Osteocyte (in vitro differentiated cells): ENCODE measurements around the gene GCAT. TPM values are rescaled to one million over a fixed set of nuclear protein-coding genes. Genes with fewer than 3 reads are reported as not detected.

Experiments used
- DNase-seq: peaks from one replicate; pipeline ENCODE4 v3.0.0; 2021; ENCODE audit warnings: mixed read lengths; ENCODE audit not compliant: unreplicated experiment; ENCODE audit errors: extremely low spot score
- H3K27ac Mint-ChIP-seq: one replicate; pipeline ENCODE4 v1.8.0; 2021; ENCODE audit warnings: mild to moderate bottlenecking, mixed read lengths; ENCODE audit not compliant: unreplicated experiment
- H3K27me3 Mint-ChIP-seq: one replicate; pipeline ENCODE4 v1.8.0; 2021; ENCODE audit warnings: mixed read lengths; ENCODE audit not compliant: unreplicated experiment
- H3K36me3 Mint-ChIP-seq: one replicate; pipeline ENCODE4 v1.8.0; 2021; ENCODE audit warnings: mixed read lengths; ENCODE audit not compliant: unreplicated experiment
- H3K4me1 Mint-ChIP-seq: one replicate; pipeline ENCODE4 v1.8.0; 2021; ENCODE audit warnings: mixed read lengths; ENCODE audit not compliant: unreplicated experiment
- H3K4me3 Mint-ChIP-seq: one replicate; pipeline ENCODE4 v1.8.0; 2021; ENCODE audit warnings: mild to moderate bottlenecking, moderate library complexity, mixed read lengths; ENCODE audit not compliant: unreplicated experiment
- H3K9me3 Mint-ChIP-seq: one replicate; pipeline ENCODE4 v1.8.0; 2021; ENCODE audit warnings: mixed read lengths; ENCODE audit not compliant: unreplicated experiment
- CTCF ChIP-seq: fragments of 200-600 bp; sonication (generic); IDR thresholded peaks from 2 replicates; pipeline ENCODE4 v1.5.0; 2021; ENCODE audit warnings: antibody characterized with exemption, mild to moderate bottlenecking, moderate library complexity
- total RNA-seq: library from RNA; stranded (reverse); gene quantifications from 2 replicates; pipeline ENCODE4 v1.2.1, GENCODE V29; 2021

The GCAT gene
- total RNA-seq, 1 donor from 2014 or later = 33.4 TPM

- TF ChIP-seq CTCF = no peak
- H3K36me3 Mint-ChIP-seq = peaks cover 12% of the 10 kb centered on the region
- peaks cover 14% of the 10 kb centered on the region for H3K4me1 Mint-ChIP-seq
- no peaks in the 10 kb centered on the region for H3K9me3 Mint-ChIP-seq
- no peak for DNase-seq
- H3K27me3 Mint-ChIP-seq = no peaks in the 10 kb centered on the region
- no peak overlapping the region for H3K4me3 Mint-ChIP-seq
- no peak overlapping the region for H3K27ac Mint-ChIP-seq
Observed at GRCh38 chr22:37774728-37775127, 33.0 kb upstream of the GCAT start.

GRCh38 chr22:37775785-37776638, 31.7 kb upstream of the GCAT start:
- DNase-seq = no peak
- no peaks in the 10 kb centered on the region for H3K27me3 Mint-ChIP-seq
- H3K4me3 Mint-ChIP-seq = no peak overlapping the region
- no peak overlapping the region for H3K27ac Mint-ChIP-seq
- TF ChIP-seq CTCF = no peak
- H3K9me3 Mint-ChIP-seq = no peaks in the 10 kb centered on the region
- peaks cover 14% of the 10 kb centered on the region for H3K4me1 Mint-ChIP-seq
- peaks cover 9% of the 10 kb centered on the region for H3K36me3 Mint-ChIP-seq

- no peak for DNase-seq
- no peak for TF ChIP-seq CTCF
- Mint-ChIP-seq H3K9me3 (no peaks in the 10 kb centered on the region), H3K27me3 (no peaks in the 10 kb centered on the region), H3K36me3 (peaks cover 6% of the 10 kb centered on the region), H3K4me1 (peaks cover 14% of the 10 kb centered on the region), H3K27ac (no peak overlapping the region), H3K4me3 (no peak overlapping the region)
Observed at GRCh38 chr22:37776639-37777005, 31.1 kb upstream of the GCAT start.

GRCh38 chr22:37777122-37777687, 30.5 kb upstream of the GCAT start:
- no peak overlapping the region for H3K27ac Mint-ChIP-seq
- H3K4me1 Mint-ChIP-seq = peaks cover 20% of the 10 kb centered on the region
- no peak for TF ChIP-seq CTCF
- H3K9me3 Mint-ChIP-seq = no peaks in the 10 kb centered on the region
- no peaks in the 10 kb centered on the region for H3K27me3 Mint-ChIP-seq
- peaks cover 6% of the 10 kb centered on the region for H3K36me3 Mint-ChIP-seq
- H3K4me3 Mint-ChIP-seq = no peak overlapping the region
- no peak for DNase-seq

GRCh38 chr22:37778370-37779009, 29.2 kb upstream of the GCAT start:
- Mint-ChIP-seq H3K27ac (no peak overlapping the region), H3K27me3 (no peaks in the 10 kb centered on the region)

More at GRCh38 chr22:37778370-37779009, 29.2 kb upstream of the GCAT start:
- no peak overlapping the region for H3K4me3 Mint-ChIP-seq
- no peak for TF ChIP-seq CTCF
- H3K36me3 Mint-ChIP-seq = peaks cover 3% of the 10 kb centered on the region
- DNase-seq = no peak
- no peaks in the 10 kb centered on the region for H3K9me3 Mint-ChIP-seq
- H3K4me1 Mint-ChIP-seq = peaks cover 25% of the 10 kb centered on the region
